Epithelial cell of prostate (primary cell): Measurements from ENCODE around the gene ZBTB46.
"Not testable (repeated sequence)": the region's sequence is repeated elsewhere in the genome, so short reads cannot be mapped to it uniquely, and the experiment has no call there.

ENCODE experiments used
- DNase-seq: peaks from one replicate; pipeline ENCODE4 v3.0.0-alpha.2; 2011; ENCODE audit warnings: low read depth, low spot score
- H3K27ac ChIP-seq: fragments of 450-650 bp; 2 replicates; pipeline ENCODE4 v1.5.1; 2017; ENCODE audit warnings: mild to moderate bottlenecking

The ZBTB46 gene

DNA sequence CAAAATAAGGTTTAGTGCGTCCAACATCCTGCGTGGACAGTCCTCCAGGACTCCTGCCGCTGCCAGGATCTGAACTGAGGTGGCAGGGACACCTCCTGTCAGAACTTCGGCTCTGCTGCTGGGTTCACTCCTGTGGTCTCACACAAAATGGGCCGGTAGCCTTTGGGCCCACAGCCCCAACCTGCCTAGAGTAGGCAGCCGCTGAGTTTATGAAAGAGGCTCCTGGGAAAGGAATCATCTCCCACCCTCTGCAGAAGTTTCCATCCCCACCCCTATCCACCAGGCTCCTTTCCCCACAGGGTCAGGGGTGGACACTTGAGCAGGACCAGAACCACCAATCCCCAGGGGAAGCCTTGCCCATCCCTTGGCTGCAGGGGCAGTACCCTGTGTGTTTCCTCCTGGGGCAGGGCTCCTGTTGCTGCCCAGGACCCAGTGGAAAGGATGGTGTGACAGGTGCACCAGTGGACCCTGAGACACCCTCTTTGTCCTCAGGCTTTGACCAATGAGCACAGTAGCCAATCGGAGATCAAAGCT, 28.2 kb upstream of the ZBTB46 start:
- no peak for DNase-seq

DNA sequence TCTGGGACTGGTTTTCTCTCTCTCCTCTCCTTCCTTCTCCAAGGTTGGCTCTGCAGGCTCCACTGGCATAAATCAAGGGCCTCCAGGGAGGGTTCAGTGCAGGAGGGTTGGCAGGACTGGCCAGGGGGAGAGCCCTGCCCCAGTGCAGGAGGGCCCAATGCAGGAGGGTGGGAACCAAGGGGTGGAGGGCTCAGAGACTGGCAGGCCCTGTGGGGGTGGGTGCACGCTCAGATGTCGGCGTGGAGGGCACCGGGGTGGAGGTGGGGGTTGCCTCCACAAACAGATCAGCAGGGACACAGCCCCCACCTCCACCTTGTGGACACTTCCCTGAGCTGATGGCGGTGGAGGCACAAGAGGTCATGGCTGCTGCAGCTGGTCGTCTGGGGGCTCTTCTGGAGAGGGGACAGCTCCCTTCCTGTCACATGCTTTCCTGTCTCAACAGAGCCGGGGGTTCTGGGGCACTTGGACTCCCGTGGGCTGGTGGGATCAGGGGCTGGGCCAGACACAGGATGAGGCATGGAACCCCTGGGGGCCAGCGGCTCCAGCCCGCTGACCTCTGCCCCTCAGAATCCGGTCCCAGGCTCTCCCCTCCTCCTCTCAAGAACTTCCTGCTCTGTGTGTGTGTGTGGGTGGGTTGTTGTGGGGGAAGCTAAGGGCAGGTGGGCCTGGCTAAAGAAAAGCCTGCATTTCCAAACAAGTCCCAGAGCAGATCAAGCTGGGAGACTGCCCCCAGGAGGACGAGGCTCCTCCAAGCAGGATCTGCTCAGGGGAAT, 27.5 kb upstream of the ZBTB46 start:
- no peak for DNase-seq
- no peak overlapping the region for H3K27ac ChIP-seq

More for the DNA sequence above, 28.2 kb upstream of the ZBTB46 start:
- H3K27ac ChIP-seq = no peak overlapping the region

DNA sequence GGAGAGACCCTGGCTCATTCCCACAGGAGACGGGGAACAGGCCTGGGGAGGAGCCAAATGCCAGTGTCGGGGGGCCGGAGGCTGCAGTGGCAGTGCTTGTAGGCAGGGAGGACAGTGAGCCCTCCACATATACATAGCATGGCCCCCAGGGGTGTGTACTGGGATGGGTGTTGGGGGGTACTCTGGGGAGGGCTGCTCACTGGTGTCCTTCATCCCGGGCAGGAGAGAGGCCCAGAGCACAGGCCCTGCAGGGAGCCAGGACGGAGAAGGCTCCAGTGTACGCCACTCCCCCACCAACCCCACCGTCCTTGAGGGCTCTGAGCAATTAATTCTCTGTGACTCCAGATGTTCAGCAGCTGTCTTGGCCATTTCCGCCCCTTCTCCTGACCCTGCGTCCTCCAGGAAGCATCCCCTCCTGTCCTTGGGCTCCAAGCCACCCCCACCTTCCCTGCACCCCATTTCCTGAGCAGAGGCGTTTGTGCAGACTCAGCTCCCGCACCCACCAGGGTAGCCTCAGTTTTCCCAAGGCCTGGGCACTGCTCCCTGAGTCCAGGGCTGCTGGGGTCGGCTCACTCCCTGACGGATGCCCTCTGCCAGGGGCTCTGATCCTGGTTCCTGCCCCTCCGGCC, 26.8 kb upstream of the ZBTB46 start:
- no peak for DNase-seq
- H3K27ac ChIP-seq = no peak overlapping the region

DNA sequence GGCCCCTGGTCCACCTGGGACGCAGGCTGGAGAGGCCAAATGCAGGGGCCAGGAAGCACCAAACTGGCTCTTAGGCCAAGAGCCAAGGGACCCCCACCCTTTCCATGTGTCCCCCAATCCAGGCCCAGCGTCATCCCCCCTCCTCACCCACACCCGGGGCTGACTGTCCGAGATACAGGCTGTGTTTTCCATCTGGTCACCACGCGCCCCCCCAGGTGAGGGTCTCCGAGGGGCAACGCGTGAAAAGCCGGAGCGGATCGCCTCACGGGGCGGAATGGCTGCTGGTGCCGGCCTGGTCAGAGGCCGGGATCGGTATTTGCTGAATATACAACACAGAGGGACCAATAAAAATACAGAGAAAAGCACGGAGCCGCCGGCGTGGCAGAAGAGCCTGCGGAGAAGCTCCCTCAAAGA, 25.0 kb upstream of the ZBTB46 start:
- H3K27ac ChIP-seq = no peak overlapping the region
- DNase-seq = no peak

DNA sequence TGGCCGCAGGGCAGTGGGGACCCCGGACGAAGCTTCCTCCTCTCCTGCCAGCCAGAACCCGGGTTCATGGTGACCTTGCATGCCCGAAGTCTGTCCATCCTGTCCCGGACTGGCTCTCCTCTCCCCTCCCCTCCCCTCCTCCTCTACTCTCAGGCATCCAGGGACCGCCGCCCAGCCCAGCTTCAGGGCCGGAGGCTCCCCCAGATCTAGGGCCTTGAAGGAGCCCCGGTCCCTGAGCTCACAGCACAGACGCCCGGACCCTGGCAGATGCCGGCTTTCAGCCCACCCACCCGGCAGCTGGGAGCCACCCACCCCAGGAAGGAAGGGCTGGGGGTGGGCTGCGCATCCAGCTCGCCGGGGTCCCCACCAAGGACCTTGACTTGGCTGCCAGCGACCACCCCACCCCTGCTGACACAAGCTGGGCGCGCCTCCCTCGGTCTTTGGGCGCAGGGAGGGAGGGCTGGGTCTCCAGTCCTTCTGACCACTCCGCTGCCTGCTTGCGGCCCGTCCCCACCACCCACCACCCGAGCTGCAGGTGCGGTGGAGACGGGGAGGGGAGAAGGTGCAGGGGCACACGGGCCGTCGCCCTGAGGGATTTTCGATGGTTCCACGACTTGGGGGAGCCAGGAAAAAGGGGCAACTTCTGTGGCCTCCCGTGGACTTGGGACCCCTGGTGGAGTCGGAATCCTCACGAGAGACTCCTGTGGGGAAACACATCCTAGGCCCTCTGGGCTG, 24.5 kb upstream of the ZBTB46 start:
- no peak overlapping the region for H3K27ac ChIP-seq
- DNase-seq = no peak

DNA sequence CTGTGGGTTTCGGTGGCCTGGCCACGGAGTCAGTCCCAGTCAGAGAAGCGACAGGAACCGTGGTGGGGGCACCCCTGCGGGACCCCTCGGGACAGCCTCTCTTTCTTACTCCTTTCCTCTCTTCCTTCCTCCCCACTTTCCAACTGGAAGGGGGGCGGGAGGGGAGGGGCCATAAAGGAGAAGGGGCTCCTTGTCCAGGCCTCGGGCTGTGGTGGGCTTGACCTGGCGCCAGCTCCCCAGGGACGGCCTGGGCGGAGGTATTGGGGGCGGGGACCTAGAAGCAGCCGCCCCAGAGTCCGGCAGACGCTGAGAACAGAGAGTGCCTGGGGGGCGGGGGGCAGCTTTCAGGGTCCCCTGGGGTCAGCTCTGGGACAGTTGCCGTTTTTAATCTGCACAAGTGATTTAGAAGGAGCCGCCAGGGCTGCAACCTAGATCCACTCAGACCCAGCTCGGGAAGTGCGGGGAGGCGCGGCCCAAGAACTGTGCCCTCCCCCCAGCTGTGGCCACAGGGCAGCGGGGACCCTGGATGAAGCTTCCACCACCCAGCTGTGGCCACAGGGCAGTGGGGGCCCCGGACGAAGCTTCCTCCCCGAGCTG, 23.8 kb upstream of the ZBTB46 start:
- no peak for DNase-seq
- H3K27ac ChIP-seq = no peak overlapping the region

DNA sequence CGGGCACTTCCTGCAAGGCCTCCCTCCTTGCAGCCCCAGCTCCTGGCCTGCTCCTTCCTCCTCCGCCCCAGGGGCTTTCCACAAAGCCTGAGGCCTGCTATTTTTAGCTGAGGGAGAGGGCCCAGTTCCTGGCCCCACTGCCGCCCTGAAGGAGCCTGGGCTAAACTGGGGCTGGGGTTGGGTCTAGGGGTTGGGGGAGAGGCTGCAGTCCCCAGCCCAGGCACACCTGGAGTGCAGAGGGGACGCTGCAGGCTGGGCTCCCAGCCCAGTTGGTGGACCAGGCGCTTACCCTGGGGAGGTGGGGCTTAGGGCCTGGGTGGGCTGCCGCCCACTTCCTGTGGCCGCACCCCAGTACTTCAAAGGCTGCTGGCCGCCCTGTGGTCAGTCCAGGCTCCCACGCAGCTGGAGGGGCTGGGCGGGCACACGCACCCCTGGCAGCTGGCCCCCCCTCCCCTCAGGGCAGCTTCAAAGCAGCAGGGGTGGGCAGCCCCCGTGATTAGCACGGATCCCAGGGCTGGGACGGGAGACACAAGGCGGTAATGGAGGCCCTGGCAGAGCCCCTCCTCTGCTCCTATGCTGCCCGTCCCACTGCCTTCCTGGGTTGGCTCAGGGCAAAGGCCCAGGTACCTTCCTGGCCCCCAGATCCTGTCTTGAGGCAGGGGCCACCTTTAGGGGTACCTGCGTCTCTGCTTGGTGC, 23.2 kb upstream of the ZBTB46 start:
- H3K27ac ChIP-seq = no peak overlapping the region
- no peak for DNase-seq

DNA sequence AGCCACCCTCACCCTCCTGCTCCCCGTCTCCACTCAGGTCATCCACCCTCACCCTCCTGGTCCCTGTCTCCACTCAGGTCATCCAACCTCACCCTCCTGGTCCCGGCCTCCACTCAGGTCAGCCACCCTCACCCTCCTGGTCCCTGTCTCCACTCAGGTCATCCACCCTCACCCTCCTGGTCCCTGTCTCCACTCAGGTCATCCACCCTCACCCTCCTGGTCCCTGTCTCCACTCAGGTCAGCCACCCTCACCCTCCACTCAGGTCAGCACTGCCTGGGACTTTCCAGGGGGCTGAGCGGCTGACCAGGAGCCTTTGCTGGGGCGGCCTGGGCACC, 22.6 kb upstream of the ZBTB46 start:
- DNase-seq, H3K27ac ChIP-seq: not testable (repeated sequence)

DNA sequence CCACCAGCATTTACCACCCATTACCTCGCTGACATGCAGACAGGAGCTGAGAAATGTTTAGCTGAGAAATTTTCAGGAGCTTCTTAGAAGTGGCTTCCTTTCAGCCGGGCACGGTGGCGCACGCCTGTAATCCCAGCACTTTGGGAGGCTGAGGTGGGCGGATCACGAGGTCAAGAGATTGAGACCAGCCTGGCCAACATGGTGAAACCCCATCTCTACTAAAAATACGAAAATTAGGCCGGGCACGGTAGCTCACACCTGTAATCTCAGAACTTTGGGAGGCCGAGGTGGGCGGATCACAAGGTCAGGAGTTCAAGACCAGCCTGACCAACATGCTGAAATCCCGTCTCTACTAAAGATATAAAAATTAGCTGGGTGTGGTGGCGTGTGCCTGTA, 20.5 kb upstream of the ZBTB46 start:
- DNase-seq, H3K27ac ChIP-seq: not testable (repeated sequence)

DNA sequence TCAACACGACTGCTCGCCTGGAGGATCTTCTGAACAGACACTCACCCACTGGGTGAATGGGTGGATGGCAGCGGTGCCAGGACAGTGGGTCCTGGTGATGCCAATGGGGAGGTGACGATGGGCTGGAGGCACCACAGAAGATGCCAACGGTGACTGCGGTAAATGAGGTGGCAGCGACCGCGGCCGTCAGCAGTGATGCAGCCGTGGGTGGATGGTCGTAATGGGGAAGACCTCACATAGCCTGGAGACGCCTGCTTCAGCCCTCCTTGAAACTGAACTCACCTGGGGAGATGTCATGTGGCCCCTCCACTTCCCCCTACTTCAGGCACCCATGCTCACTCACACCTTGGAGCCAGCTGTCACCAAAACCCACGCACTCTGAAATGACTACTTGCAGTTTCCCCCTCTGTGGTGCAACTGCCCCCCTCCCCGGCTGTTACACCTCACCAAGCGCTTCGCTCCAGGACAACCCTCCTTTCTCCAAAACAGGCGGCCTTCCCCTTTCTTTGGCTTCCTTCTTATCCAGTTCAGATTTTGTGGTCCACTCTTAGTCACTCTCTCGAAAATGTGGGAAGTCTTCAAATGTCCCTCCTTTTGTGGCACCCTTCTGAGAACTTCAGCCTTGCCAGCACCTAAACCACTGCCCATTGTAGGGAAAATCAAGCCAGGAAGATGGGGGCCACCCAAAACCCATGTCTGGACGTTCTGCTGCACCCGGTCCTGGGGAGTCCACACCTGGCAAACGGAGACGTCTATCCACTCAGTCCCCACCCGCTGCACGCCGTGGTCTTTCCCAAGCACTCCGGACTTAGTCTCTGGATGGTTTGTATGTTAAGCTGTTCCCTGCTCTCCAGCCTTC, 19.9 kb upstream of the ZBTB46 start:
- H3K27ac ChIP-seq = no peak overlapping the region
- DNase-seq = no peak

DNA sequence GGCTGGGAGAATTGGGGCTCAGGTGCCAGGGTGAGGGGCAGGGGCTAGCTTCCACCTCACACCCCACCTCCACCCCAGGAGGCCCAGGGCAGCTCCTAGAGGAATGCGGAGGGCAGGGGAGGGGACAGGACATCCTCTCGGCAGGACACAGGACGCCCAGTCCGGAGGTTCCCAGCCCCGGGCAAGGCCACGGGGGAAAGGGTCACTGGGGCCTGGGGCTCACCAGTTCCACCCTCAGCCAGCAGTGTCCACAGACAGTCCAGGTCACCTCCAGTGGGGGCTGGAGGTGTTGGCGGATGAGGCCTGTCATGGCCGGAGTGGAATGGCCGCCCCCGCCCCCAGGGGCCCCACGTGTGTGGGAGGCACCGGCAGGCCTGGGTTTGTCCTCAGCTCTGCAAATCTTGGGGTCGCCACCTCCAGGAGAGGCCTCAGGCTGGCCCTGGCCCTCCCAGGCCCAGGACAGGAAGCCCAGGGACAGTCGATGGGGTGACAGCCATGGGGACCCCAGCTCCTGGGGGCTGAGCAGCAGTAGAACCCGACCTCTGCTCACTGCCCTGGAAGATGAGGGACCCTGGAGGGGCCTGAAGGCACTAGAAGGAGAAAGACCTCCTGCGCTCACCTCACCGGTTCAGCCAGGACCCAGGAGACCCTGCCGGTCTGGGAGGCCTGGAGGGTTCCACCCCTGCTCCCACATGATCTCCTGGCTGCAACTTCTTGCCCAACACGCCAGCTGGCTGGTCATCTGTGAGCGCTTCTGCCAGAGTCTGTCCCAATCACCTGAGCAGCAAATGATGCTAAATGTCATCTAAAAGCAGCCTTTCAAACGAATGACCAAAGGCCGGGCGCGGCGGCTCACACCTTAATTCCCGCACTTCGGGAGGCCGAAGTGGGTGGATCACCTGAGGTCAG, 17.2 kb upstream of the ZBTB46 start:
- DNase-seq = no peak
- no peak overlapping the region for H3K27ac ChIP-seq

DNA sequence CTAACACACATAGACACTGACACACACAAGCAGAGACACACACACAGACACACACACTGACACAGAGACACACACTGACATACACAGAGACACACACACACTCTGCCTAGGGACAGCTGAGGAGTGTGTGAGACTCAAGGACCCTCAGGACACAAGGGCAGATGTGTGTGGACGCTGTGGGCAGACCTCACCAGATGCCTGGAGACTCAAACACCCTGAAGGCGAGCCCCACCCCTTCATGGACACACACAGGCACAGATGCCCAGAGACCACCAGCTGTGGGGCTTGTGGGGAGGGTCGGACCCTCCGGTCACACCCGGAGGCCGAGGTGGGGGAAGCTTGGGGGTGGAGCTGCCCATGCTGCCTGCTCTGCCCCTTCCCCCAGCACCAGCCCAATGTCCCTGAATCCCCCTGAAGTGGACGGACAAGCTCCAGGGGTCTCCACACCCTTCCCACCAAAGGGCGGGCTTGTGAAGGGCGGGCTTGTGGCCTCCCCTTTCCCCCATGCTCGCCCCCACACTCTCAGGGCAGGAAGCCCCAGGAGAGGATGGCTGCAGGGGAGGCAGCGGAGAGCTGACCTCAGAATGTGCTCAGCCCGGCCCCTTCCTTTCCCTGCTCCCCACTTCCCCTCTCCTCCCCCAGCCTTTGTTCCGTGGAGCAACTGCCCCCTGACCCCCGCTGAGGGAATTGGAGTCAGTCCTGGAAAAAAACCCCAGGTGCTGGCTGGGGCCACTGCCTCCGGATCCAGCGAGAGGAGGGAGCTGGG, 16.4 kb upstream of the ZBTB46 start:
- no peak for DNase-seq
- no peak overlapping the region for H3K27ac ChIP-seq

DNA sequence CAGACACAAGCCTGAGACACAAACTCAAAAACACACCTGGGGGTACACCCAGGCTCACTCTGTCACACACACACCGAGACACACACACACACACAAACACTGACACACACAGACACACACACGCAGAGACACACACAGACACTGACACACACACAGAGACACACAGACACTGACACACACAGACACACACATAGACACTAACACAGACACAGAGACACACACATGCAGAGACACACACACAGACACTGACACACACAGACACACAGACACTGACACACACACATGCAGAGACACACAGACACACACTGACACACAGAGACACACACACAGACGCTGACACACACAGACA, 15.8 kb upstream of the ZBTB46 start:
- no peak overlapping the region for H3K27ac ChIP-seq
- no peak for DNase-seq

DNA sequence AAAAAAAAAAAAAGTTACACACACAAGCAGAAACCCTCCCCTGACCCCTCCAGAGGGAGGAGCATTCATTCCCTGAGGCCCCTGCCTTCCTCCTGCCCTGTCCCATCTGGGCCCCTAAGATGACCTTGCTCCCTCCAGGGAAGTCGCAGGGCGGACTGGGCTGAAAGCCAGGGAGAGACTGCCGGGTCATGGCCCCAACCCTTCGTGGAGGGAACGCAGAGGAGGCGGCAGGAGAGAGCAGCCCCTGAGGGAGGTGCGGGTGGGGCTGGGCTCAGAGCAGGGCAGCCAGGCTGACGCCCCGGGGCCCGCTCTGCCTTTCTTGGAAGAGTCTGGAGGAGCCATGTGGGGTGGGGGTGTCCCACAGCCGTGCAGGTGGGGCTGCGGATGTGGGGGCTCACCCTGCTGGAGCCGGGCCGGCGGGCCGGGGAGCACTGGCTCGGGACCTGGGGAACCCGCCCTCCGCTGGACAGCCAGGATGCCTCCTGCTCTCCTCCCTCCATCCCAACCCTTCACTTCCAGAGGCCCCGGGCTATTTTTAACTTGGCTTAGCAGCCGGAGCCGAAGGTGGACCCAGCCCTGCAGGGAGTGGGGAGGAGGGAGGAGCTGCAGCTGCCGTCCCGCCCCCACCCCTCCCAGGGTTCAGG, 15.2 kb upstream of the ZBTB46 start:
- no peak for DNase-seq
- no peak overlapping the region for H3K27ac ChIP-seq

DNA sequence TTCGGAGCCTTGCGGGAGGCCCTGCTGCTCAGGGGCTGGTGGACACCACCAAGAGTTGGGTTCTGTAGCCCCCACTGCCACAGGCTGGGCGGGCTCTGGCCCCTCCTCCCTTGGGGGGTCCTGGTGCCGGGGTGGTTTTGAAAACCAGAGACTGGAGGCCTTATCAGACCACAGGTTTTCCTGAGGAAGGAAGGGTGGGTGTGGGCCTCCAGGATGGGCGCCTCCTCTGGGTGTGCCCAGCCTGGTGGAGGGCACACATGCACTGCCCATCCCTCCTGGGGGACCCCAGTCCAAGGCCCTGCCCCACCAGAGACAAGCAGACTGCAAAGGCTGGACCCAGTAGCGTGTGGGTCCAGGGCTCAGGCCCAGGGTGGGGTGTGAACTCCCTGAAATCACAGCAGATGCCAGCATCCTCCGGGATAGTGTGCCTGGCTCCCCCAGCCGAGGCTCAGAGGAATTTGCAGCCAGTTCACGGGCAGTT, 13.5 kb upstream of the ZBTB46 start:
- H3K27ac ChIP-seq = no peak overlapping the region
- no peak for DNase-seq

DNA sequence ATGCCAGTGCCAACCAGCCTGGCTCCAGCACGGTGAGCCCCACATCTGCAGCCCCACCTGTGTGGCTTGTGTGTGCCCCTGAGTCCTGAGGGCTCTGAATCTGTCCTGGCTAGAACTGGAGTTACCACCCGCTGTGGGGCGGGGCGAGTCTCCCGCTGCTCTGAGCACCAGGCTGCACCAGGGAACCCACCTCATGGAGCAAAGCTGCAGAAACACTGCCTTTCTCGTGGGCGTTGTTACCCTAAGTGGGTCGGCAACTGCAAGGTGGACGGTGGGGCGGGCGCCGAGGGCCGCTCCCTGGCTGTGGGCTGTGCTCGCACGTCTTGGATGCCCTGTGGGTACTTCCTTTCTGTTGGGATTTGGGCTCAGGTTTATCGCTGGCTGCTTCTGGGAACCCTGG, 12.7 kb upstream of the ZBTB46 start:
- no peak for DNase-seq
- H3K27ac ChIP-seq = no peak overlapping the region

DNA sequence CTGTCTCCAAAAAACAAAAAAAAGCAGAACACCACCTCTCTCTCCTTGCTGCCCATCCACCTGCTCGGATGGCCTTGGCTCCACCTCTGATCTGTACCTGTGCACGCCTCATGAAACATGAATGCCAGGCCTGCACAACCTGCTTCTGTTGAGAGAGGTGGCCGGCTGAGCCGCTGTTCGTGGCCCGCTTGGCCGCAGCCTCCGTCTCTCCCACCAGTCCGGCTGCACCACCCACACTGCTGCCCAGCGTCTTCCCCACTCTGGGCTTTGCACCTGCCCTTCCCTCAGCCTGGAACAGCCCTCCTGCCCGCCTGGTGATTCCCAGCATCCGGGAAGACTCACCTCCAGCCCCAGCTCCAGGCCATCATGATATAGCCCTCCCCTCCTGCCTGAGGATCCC, 12.2 kb upstream of the ZBTB46 start:
- no peak overlapping the region for H3K27ac ChIP-seq
- DNase-seq = no peak
